OCI-LY3 (cell line): ENCODE data around the gene MPO.
A peak's percentile ranks its signal among the peaks of the same experiment; 100 is the strongest.

Experiments
- H2AFZ ChIP-seq: fragments of 200-600, 300-600 bp; shearing (Covaris generic); 2 replicates; pipeline ENCODE4 v1.6.0; 2014; ENCODE audit warnings: antibody characterized with exemption, low read depth, low read length
- H3K27ac ChIP-seq: fragments of 200-600, 300-600 bp; sonication (generic); 2 replicates; pipeline ENCODE4 v1.5.1; 2014; ENCODE audit warnings: mild to moderate bottlenecking, low read length, moderate library complexity, mixed read lengths
- H3K27me3 ChIP-seq: fragments of 200-600, 300-600 bp; sonication (generic); 2 replicates; pipeline ENCODE4 v1.6.1; 2014; ENCODE audit warnings: low read depth, low read length, mixed read lengths
- H3K36me3 ChIP-seq: fragments of 200-600, 300-600 bp; sonication (generic); replicated peaks from 2 replicates; pipeline ENCODE3; 2014; ENCODE audit warnings: low read depth, low read length, mixed read lengths
- H3K4me1 ChIP-seq: fragments of 300-600, 200-600 bp; sonication (generic); 2 replicates; pipeline ENCODE4 v1.6.1; 2014; ENCODE audit warnings: low read length, mixed read lengths
- H3K4me2 ChIP-seq: fragments of 200-600, 300-600 bp; sonication (generic); 2 replicates; pipeline ENCODE4 v1.6.1; 2014; ENCODE audit warnings: low read length, mixed read lengths
- H3K4me3 ChIP-seq: fragments of 300-600, 200-600 bp; sonication (generic); 2 replicates; pipeline ENCODE4 v1.5.1; 2014; ENCODE audit warnings: antibody characterized with exemption, mild to moderate bottlenecking, low read length, moderate library complexity
- H3K79me2 ChIP-seq: fragments of 300-600, 200-600 bp; shearing (Covaris generic); 2 replicates; pipeline ENCODE4 v1.6.1; 2014; ENCODE audit warnings: mild to moderate bottlenecking, low read length, mixed read lengths
- H3K9ac ChIP-seq: fragments of 300-600, 200-600 bp; shearing (Covaris generic); 2 replicates; pipeline ENCODE4 v1.6.0; 2014; ENCODE audit warnings: mild to moderate bottlenecking, low read length, moderate library complexity
- H3K9me3 ChIP-seq: fragments of 200-600, 300-600 bp; shearing (Covaris generic); 2 replicates; pipeline ENCODE4 v1.6.1; 2014; ENCODE audit warnings: low read length, mixed read lengths; ENCODE audit not compliant: insufficient read depth
- H4K20me1 ChIP-seq: fragments of 200-600, 300-600 bp; sonication (generic); 2 replicates; pipeline ENCODE4 v1.6.1; 2016; ENCODE audit warnings: low read length, mixed read lengths; ENCODE audit not compliant: insufficient read depth
- EZH2phosphoT487 ChIP-seq: fragments of 200-600 bp; shearing (Covaris generic); IDR thresholded peaks from 2 replicates; pipeline ENCODE4 v1.6.1; 2018; ENCODE audit warnings: antibody characterized with exemption, mixed run types, low read depth
- TF ChIP-seq, protein P1 (sequence below): fragments of 200-600, 300-600 bp; sonication (generic); IDR thresholded peaks from 2 replicates; pipeline ENCODE4 v1.5.1; 2014; ENCODE audit warnings: antibody characterized with exemption, low read length, low read depth

The MPO gene

DNA sequence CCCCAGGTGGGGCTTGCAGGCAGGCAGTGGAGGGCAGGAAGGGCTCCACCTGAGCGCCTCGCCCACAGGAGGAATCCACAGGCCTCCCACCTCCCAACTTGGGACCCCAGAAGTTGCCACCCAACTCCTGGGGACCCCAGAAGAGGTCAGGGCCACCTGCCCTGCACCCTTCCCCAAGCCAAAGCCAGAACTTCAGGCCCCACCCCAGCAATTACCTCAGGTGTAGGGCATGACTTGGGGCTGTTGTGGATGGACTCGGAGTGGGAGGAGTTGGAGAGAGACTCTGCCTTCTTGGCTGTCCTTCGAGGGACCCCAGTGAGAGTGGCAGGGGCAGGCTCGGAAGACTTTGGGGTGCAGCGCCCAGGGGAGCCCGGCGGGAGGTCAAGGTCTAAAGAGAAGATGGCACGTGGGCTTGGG, 37.3 kb upstream of the MPO start:
- no peaks in the 10 kb centered on the region for H3K79me2 ChIP-seq
- no peaks in the 10 kb centered on the region for H4K20me1 ChIP-seq

DNA sequence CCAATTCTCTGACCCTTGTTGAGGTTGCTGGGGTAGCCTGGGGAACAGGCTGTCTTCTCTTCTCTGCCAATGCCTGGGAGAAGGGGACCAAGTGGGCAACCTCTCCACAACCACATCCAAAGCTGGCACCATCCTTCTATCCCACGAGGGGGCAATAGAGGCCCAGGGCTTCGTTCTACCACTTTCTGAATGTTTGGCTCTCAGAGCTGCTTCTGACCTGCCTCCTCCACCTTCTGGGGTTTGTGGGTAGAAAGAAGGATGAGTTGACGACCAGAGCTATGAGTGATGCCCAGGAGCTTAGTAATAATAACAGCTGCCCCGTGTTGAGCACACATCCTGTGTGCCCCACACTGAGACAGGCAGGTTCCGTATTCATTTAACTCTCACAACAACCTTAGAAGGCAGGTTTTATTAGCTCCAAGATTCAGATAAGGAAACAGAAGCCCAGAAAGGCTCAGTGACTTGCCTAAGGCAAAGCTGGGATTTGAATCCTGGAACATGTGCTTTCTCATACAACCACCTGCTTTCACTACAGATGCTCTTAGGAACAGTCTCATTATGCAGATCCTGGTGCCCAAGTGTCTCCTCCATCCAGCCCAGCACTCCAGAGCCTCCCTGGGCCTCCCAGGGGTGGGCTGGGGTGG, 36.8 kb upstream of the MPO start:
- Histone ChIP-seq H3K79me2 (no peaks in the 10 kb centered on the region), H3K27ac (peak overlapping the region; percentile 31), H3K9me3 (no peaks in the 10 kb centered on the region), H4K20me1 (no peaks in the 10 kb centered on the region), H3K4me1 (peaks cover 9% of the 10 kb centered on the region), H3K9ac (no peak overlapping the region), H3K27me3 (no peaks in the 10 kb centered on the region), H3K4me2 (peak overlapping the region; percentile 25), H3K4me3 (no peak overlapping the region), H3K36me3 (peaks cover 3% of the 10 kb centered on the region), H2AFZ (no peak overlapping the region)
- TF ChIP-seq, protein P1, sequence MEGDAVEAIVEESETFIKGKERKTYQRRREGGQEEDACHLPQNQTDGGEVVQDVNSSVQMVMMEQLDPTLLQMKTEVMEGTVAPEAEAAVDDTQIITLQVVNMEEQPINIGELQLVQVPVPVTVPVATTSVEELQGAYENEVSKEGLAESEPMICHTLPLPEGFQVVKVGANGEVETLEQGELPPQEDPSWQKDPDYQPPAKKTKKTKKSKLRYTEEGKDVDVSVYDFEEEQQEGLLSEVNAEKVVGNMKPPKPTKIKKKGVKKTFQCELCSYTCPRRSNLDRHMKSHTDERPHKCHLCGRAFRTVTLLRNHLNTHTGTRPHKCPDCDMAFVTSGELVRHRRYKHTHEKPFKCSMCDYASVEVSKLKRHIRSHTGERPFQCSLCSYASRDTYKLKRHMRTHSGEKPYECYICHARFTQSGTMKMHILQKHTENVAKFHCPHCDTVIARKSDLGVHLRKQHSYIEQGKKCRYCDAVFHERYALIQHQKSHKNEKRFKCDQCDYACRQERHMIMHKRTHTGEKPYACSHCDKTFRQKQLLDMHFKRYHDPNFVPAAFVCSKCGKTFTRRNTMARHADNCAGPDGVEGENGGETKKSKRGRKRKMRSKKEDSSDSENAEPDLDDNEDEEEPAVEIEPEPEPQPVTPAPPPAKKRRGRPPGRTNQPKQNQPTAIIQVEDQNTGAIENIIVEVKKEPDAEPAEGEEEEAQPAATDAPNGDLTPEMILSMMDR, result peak; percentile 79
- TF ChIP-seq EZH2phosphoT487, result no peak

More for the DNA sequence above, 37.3 kb upstream of the MPO start:
- TF ChIP-seq EZH2phosphoT487, result no peak
- TF ChIP-seq, protein P1, result no peak
- H3K4me2 ChIP-seq, result peak overlapping the region; percentile 25; the same call in 1 of the 2 replicates
- peak overlapping the region; percentile 31 for H3K27ac ChIP-seq
- peaks cover 9% of the 10 kb centered on the region for H3K4me1 ChIP-seq
- no peaks in the 10 kb centered on the region for H3K9me3 ChIP-seq
- H3K4me3 ChIP-seq, result no peak overlapping the region
- H3K9ac ChIP-seq, result no peak overlapping the region
- H3K27me3 ChIP-seq, result no peaks in the 10 kb centered on the region
- H2AFZ ChIP-seq, result no peak overlapping the region
- peaks cover 3% of the 10 kb centered on the region for H3K36me3 ChIP-seq

GRCh38 chr17:58316260-58316960, 35.7 kb upstream of the MPO start:
- Histone ChIP-seq H3K36me3 (peaks cover 3% of the 10 kb centered on the region), H2AFZ (no peak overlapping the region), H3K27me3 (no peaks in the 10 kb centered on the region), H3K4me3 (no peak overlapping the region), H3K9ac (no peak overlapping the region), H3K4me1 (peaks cover 9% of the 10 kb centered on the region), H3K79me2 (no peaks in the 10 kb centered on the region), H3K9me3 (no peaks in the 10 kb centered on the region), H3K4me2 (no peak overlapping the region), H4K20me1 (no peaks in the 10 kb centered on the region), H3K27ac (no peak overlapping the region)
- TF ChIP-seq, protein P1, result no peak
- no peak for TF ChIP-seq EZH2phosphoT487

DNA sequence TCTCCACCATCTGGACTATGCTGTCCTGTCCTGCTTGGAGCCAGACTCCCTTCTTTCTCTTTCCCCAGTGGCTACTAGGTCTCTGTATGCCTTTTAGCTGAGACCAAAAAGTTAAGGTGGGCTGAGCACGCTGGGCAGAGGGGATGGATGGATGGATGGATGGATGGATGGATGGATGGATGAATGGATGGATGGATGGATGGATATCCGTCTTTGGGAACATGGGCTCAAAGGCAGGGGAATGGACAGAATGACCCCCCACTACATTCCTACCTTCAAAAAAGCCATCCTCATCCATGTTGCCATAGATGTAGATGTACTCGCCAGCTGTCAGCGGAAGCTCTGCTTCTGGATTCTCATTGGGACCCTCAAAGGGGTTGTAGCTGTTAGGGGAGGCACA, 35.0 kb upstream of the MPO start:
- no peak overlapping the region for H3K9ac ChIP-seq
- no peak overlapping the region for H3K27ac ChIP-seq
- H3K4me2 ChIP-seq, result no peak overlapping the region
- H3K9me3 ChIP-seq, result no peaks in the 10 kb centered on the region
- H3K27me3 ChIP-seq, result no peaks in the 10 kb centered on the region
- H4K20me1 ChIP-seq, result no peaks in the 10 kb centered on the region
- no peak overlapping the region for H2AFZ ChIP-seq
- no peak for TF ChIP-seq EZH2phosphoT487
- H3K79me2 ChIP-seq, result no peaks in the 10 kb centered on the region
- peaks cover 9% of the 10 kb centered on the region for H3K4me1 ChIP-seq
- H3K4me3 ChIP-seq, result no peak overlapping the region
- H3K36me3 ChIP-seq, result peaks cover 3% of the 10 kb centered on the region
